Mammary epithelial cell (primary cell): ENCODE results near the gene ARMC8.

Experiments used
- EZH2 ChIP-seq: IDR thresholded peaks from 2 replicates; pipeline ENCODE4 v1.6.1; 2012; ENCODE audit warnings: low read length, inconsistent platforms, borderline replicate concordance
- TF ChIP-seq, protein P1 (sequence below), 2 donors: IDR thresholded peaks in 1 of 2; conservative IDR thresholded peaks in 1 of 2; 2 replicates each; pipeline ENCODE4 v1.5.1; 2011 to 2012; ENCODE audit warnings: inconsistent platforms in 2 of 2, low read length in 2 of 2, mild to moderate bottlenecking in 2 of 2, control low read depth in 1 of 2, low read depth in 1 of 2; ENCODE audit not compliant: insufficient read depth in 1 of 2; ENCODE audit errors: extremely low read depth in 1 of 2

DNA sequence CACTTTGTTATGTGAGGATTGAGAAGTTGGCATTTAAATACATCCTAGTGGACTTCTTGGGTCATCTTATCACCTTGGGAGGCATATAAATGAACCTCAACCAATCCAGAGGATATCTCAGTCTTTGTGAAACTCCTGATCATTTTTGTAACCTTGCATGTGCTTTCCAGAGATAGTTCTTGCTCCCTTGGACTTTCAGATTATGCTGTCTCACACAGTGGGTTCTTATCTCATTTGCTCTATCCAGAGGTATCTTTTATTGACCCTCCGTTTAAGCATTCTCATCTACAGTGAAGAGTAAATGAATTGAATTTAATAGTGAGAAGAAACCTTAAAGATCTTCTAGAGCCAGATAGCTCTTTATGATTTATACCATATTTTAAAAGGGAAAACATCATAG, 10.4 kb downstream of the ARMC8 start:
- TF ChIP-seq, protein P1, sequence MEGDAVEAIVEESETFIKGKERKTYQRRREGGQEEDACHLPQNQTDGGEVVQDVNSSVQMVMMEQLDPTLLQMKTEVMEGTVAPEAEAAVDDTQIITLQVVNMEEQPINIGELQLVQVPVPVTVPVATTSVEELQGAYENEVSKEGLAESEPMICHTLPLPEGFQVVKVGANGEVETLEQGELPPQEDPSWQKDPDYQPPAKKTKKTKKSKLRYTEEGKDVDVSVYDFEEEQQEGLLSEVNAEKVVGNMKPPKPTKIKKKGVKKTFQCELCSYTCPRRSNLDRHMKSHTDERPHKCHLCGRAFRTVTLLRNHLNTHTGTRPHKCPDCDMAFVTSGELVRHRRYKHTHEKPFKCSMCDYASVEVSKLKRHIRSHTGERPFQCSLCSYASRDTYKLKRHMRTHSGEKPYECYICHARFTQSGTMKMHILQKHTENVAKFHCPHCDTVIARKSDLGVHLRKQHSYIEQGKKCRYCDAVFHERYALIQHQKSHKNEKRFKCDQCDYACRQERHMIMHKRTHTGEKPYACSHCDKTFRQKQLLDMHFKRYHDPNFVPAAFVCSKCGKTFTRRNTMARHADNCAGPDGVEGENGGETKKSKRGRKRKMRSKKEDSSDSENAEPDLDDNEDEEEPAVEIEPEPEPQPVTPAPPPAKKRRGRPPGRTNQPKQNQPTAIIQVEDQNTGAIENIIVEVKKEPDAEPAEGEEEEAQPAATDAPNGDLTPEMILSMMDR (conservative IDR thresholded peaks at IDR 0.05 in 1 of 2, IDR thresholded peaks at IDR 0.05 in 1 of 2; ENCODE audit: extremely low read depth in 1 of 2, insufficient read depth in 1 of 2, low read depth in 1 of 2, low read length in 2 of 2) = no peak
- TF ChIP-seq EZH2 = no peak
